NCI-H2107 treated with DMSO at 0.1 percent for 48 hours (cell line): Measurements from ENCODE around the gene PLAC1.

ENCODE experiments used
- DNase-seq: peaks from one replicate; lab custom pipeline; 2025; ENCODE audit not compliant: unreplicated experiment; lab: John Stamatoyannopoulos, UW

Gene PLAC1

DNA sequence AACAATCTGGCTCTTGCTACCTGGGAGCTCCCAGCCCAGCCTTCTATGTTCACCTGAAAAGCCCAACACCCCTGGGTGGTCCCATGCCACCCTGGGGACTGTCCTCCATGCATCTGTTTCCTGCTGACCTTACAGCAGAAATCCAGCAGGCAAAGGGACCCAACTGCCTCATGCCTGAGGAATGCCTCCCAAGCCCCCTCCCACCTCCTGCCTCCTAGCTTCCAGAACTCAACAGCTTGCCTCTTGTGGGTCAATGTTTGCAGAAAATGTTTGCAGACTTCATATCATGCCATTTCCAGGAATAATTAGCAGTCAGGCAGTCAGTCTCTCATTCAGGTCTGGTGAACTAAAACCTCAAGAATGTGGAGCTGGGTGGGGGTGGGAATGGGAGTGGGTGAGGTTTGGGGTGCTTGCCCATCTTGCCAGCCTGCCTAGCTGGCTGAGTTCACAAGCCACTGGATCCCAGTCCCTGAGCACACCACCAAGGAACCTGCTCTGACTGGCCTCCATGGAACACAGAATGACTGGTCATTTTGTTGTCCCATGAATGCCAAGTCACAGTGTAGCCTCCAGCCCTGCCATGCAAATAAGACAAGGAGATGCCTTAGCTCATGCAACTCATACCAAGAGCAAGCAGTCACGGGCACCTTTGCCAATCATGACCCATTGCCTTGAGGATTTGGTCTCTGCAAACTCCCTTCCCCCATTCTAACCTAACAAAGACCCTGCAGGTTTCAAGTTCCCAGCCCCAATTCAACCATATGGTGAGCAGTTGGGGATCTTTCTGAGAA lies 12.1 kb upstream of the PLAC1 start:
- DNase-seq = no peak

GRCh38 chrX:134669378-134670098 lies 11.3 kb upstream of the PLAC1 start:
- DNase-seq = no peak

GRCh38 chrX:134664202-134664601 lies 5.9 kb upstream of the PLAC1 start:
- no peak for DNase-seq

DNA sequence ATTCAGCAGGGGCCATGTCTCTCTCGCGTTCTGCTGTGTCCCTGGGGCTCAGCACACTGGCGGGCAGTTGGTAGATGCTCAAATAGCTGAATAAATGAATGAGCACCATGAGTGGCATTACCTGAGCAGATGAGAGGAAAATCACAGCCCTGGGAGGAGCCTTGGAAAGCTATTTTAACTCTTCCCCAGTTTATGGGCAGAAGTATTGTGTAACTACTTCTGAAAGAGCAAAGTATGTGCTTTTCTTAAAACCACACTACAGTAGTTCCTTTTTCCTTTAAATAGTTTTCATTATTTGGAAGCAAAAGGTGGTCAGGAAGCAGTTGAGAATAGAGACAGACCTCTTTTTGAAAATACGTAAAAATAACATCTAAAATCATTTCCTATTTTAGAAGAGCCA lies 3.0 kb upstream of the PLAC1 start:
- DNase-seq = no peak

GRCh38 chrX:134660627-134661026 lies 2.4 kb upstream of the PLAC1 start:
- no peak for DNase-seq

- no peak for DNase-seq
Observed at GRCh38 chrX:134659761-134660160, 1.5 kb upstream of the PLAC1 start.

GRCh38 chrX:134658760-134659023 lies 421 bp upstream of the PLAC1 start:
- DNase-seq = no peak

- no peak for DNase-seq
Observed at GRCh38 chrX:134654398-134655012, 3.8 kb downstream of the PLAC1 start.

- no peak for DNase-seq
Observed at GRCh38 chrX:134653835-134654234, 4.4 kb downstream of the PLAC1 start.

DNA sequence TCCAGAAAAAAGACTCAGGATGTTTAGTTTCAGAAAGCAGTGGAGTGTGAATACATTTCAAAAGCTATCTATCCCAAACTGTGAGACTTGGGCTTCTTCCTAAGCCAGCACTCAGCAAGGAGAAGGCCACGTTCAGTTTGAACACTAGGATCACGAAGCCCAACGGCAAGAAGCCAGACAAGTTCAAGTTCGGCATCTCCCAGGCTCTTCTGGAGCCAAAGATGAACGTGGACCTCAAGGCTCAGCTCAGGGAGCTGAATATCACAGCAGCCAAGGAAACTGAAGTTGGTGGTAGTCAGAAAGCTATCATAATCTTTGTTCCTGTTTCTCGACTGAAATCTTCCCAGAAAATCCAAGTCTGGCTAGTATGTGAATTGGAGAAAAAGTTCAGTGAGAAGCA lies 7.6 kb downstream of the PLAC1 start:
- DNase-seq = no peak

DNA sequence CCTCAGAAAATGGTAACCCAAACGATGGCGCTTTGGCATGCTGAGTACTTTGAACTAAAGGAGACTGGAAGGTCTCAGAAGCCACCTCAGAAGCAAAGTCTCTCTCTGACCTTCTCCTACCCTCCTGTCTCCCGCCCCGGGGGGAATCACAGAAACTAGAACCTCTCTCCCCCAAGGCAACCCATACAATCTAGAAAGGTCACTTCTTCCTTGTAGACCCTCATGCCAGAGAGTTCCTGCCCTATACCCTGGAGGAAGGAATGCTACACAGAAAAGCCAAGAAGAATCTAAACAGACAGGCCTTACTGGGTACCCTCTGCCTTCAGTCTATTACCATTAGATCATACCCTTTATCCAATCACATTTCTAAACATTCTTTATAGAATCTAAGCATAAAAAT lies 8.5 kb downstream of the PLAC1 start:
- DNase-seq = no peak

DNA sequence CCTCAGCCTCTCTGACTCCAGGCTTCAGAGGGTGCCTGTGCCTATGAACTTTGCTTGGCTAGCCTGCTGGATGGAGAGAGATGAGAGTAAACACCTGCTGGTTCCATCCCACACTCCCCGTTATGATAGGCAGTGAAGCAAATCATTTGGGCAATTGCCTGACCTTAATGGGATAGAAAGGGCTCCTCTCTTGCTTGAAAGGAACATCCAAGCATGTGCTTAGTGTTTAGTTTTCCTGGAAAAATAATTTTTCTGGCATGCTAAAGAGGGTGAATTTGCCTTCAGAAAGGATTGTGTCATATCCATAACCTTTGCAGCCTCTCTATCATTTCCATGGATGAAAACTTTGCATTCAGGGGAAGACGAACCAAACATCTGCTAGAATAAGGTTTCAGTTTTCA lies 10.8 kb downstream of the PLAC1 start:
- DNase-seq = no peak

GRCh38 chrX:134646691-134647090 lies 11.6 kb downstream of the PLAC1 start:
- no peak for DNase-seq

- no peak for DNase-seq
Observed at GRCh38 chrX:134645936-134646543, 12.2 kb downstream of the PLAC1 start.

- no peak for DNase-seq
Observed at GRCh38 chrX:134642386-134642785, 15.9 kb downstream of the PLAC1 start.

GRCh38 chrX:134641346-134641745 lies 16.9 kb downstream of the PLAC1 start:
- DNase-seq = no peak

DNA sequence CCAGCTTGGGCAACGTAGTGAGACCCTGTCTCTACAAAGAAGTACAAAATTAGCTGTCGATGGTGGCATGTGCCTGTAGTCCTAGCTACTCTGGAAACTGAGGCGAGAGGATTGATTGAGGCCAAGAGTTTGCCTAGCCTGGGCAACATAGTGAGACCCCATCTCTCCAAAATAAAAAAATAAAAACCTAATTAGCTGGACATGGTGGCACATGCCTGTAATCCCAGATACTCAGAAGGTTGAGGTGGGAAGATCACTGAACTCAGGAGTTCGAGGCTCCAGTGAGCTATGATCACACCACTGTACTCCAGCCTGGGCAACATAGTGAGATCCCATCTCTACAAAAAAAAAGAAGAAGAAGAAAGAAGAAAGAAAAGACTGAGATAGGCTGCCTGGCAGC lies 17.4 kb downstream of the PLAC1 start:
- no peak for DNase-seq

GRCh38 chrX:134636851-134637250 lies 21.4 kb downstream of the PLAC1 start:
- no peak for DNase-seq

DNA sequence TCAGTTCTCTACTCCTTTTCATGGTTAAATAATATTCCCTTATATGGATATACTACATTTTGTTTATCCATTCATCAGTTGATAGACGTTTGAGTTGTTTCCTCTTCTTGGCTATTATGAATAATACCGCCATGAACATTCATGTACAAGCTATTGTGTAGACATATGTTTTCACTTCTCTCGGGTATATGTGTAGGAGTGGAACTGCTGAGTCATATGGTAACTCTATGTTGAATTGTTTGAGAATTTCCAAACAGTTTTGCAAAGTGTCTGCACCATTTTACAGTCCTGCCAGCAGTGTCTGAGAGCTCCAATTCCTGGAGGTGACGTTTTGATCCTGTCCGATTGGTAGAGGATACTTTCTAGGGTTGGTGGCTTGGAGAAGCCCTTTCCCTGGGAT lies 23.6 kb downstream of the PLAC1 start:
- no peak for DNase-seq

DNA sequence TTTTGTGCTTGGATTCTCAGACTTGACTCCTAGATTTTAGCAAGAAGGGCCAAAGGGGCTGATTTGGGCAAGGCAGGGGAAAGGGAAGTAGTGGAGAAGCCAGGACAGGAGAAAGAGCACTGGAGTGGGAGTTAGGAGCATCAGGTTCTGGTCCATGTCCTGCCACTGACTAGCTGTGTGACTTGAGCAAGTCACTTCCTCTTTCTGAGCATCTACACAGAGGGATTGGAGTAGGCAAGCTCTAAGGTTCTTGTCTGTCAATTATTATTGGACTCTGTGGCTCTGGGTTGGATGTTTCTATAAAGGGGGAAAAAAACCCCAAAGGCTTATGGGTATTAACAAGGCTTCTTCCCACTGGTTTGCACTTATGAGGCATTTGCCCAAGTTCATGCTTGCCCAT lies 24.4 kb downstream of the PLAC1 start:
- no peak for DNase-seq

GRCh38 chrX:134633394-134633793 lies 24.9 kb downstream of the PLAC1 start:
- no peak for DNase-seq

DNA sequence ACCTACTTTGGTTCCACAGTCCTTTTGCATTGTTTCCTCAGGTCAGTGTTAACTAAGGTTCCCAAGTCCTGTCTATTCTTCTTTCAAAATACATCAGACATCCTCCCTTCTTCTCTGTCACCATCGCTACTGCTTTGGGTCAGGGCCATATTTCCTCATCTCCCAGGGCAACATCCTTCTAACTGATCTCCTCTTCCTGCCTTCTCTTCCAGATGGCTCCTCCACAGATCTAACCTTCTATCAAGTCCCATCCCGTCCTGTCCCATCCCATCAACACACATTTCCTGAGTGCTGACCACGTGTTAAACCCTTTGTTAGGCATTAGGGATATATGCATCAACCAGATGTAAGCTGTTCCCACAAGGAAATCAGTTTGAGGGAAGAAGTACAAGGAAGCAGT lies 25.9 kb downstream of the PLAC1 start:
- DNase-seq = no peak
